ACC112 (cell line): Measurements from ENCODE around the gene MSH3.
"Not testable (repeated sequence)": the region's sequence is repeated elsewhere in the genome, so short reads cannot be mapped to it uniquely, and the experiment has no call there.

ENCODE experiments used
- H2AFZ ChIP-seq: fragments of 200-600 bp; sonication (generic); one replicate; pipeline ENCODE4 v1.6.0; 2017; ENCODE audit warnings: antibody characterized with exemption, low read length; ENCODE audit not compliant: unreplicated experiment
- H3K27ac ChIP-seq: fragments of 200-600 bp; sonication (generic); 2 replicates; pipeline ENCODE4 v1.5.1; 2014; ENCODE audit warnings: low read depth, mild to moderate bottlenecking, antibody characterized with exemption, low read length, moderate library complexity
- H3K27me3 ChIP-seq: fragments of 200-600 bp; sonication (generic); 2 replicates; pipeline ENCODE4 v1.6.1; 2014; ENCODE audit warnings: mild to moderate bottlenecking, antibody characterized with exemption, low read length, moderate library complexity, mixed read lengths; ENCODE audit not compliant: insufficient read depth
- H3K36me3 ChIP-seq: fragments of 200-600 bp; sonication (generic); 2 replicates; pipeline ENCODE4 v1.6.1; 2016; ENCODE audit warnings: mild to moderate bottlenecking, antibody characterized with exemption, low read length, moderate library complexity, mixed read lengths; ENCODE audit not compliant: insufficient read depth
- H3K4me1 ChIP-seq: fragments of 200-600 bp; sonication (generic); one replicate; pipeline ENCODE4 v1.6.1; 2016; ENCODE audit warnings: low read length, mixed read lengths; ENCODE audit not compliant: insufficient read depth, unreplicated experiment, control insufficient read depth
- H3K4me3 ChIP-seq: fragments of 200-600 bp; sonication (generic); 2 replicates; pipeline ENCODE4 v1.5.1; 2014; ENCODE audit warnings: mild to moderate bottlenecking, low read depth, low read length
- H3K79me2 ChIP-seq: fragments of 200-600 bp; sonication (generic); one replicate; pipeline ENCODE4 v1.6.0; 2016; ENCODE audit warnings: low read length; ENCODE audit not compliant: control insufficient read depth, unreplicated experiment, insufficient read depth

Gene MSH3

GRCh38 chr5:80809451-80809850 is 155.0 kb downstream of the MSH3 start:
- Histone ChIP-seq H3K36me3 (0 out of 2 replicates have a peak, but pooled peaks cover 4% of the 10 kb centered on the region), H3K79me2 (no peaks in the 10 kb centered on the region), H3K27me3 (no peaks in the 10 kb centered on the region)

GRCh38 chr5:80810425-80810824 is 156.0 kb downstream of the MSH3 start:
- Histone ChIP-seq H2AFZ (no peak overlapping the region), H3K79me2 (no peaks in the 10 kb centered on the region), H3K27me3 (no peaks in the 10 kb centered on the region), H3K4me1 (no peaks in the 10 kb centered on the region), H3K27ac (no peak overlapping the region), H3K36me3 (0 out of 2 replicates have a peak, but pooled peaks cover 4% of the 10 kb centered on the region), H3K4me3 (no peak overlapping the region)

More at GRCh38 chr5:80809451-80809850, 155.0 kb downstream of the MSH3 start:
- Histone ChIP-seq H2AFZ (no peak overlapping the region), H3K4me3 (no peak overlapping the region), H3K4me1 (no peaks in the 10 kb centered on the region), H3K27ac (no peak overlapping the region)

GRCh38 chr5:80816590-80816989 is 162.1 kb downstream of the MSH3 start:
- no peak overlapping the region for H2AFZ ChIP-seq
- no peaks in the 10 kb centered on the region for H3K27me3 ChIP-seq
- no peak overlapping the region for H3K27ac ChIP-seq
- H3K36me3 ChIP-seq, result 0 out of 2 replicates have a peak, but pooled peaks cover 4% of the 10 kb centered on the region
- no peaks in the 10 kb centered on the region for H3K79me2 ChIP-seq
- H3K4me3 ChIP-seq, result no peak overlapping the region
- no peaks in the 10 kb centered on the region for H3K4me1 ChIP-seq

GRCh38 chr5:80820685-80821084 is 166.2 kb downstream of the MSH3 start:
- H3K36me3 ChIP-seq, result no peaks in the 10 kb centered on the region

GRCh38 chr5:80822640-80823039 is 168.2 kb downstream of the MSH3 start:
- Histone ChIP-seq H3K27me3 (no peaks in the 10 kb centered on the region), H3K79me2 (no peaks in the 10 kb centered on the region), H2AFZ (no peak overlapping the region), H3K4me3 (no peak overlapping the region), H3K4me1 (no peaks in the 10 kb centered on the region), H3K36me3 (0 out of 2 replicates have a peak, but pooled peaks cover 5% of the 10 kb centered on the region), H3K27ac (no peak overlapping the region)

More at GRCh38 chr5:80820685-80821084, 166.2 kb downstream of the MSH3 start:
- H3K4me3 ChIP-seq, result no peak overlapping the region
- no peaks in the 10 kb centered on the region for H3K79me2 ChIP-seq
- H3K27me3 ChIP-seq, result no peaks in the 10 kb centered on the region
- H3K4me1 ChIP-seq, result no peaks in the 10 kb centered on the region
- no peak overlapping the region for H2AFZ ChIP-seq
- no peak overlapping the region for H3K27ac ChIP-seq

- H3K36me3 ChIP-seq, result peaks cover 11% of the 10 kb centered on the region; the same call in 1 of the 2 replicates
- not testable (repeated sequence) for H3K4me1 ChIP-seq, H3K4me3 ChIP-seq, H3K79me2 ChIP-seq, H3K27ac ChIP-seq, H2AFZ ChIP-seq, H3K27me3 ChIP-seq
Measured at GRCh38 chr5:80824159-80824558, 169.7 kb downstream of the MSH3 start.

GRCh38 chr5:80825786-80826460 is 171.5 kb downstream of the MSH3 start:
- Histone ChIP-seq H3K79me2 (no peaks in the 10 kb centered on the region), H3K36me3 (peaks cover 12% of the 10 kb centered on the region; the same call in 1 of the 2 replicates), H2AFZ (no peak overlapping the region), H3K27ac (no peak overlapping the region), H3K4me1 (no peaks in the 10 kb centered on the region), H3K27me3 (no peaks in the 10 kb centered on the region), H3K4me3 (no peak overlapping the region)

GRCh38 chr5:80834710-80835109 is 180.3 kb downstream of the MSH3 start:
- Histone ChIP-seq H3K4me3 (no peak overlapping the region), H2AFZ (no peak overlapping the region), H3K36me3 (no peaks in the 10 kb centered on the region), H3K4me1 (no peaks in the 10 kb centered on the region), H3K79me2 (no peaks in the 10 kb centered on the region), H3K27ac (no peak overlapping the region), H3K27me3 (no peaks in the 10 kb centered on the region)

GRCh38 chr5:80835128-80835527 is 180.7 kb downstream of the MSH3 start:
- Histone ChIP-seq H2AFZ (no peak overlapping the region), H3K27me3 (no peaks in the 10 kb centered on the region), H3K79me2 (no peaks in the 10 kb centered on the region), H3K4me3 (no peak overlapping the region), H3K27ac (no peak overlapping the region), H3K36me3 (no peaks in the 10 kb centered on the region), H3K4me1 (no peaks in the 10 kb centered on the region)

- Histone ChIP-seq H3K27me3 (no peaks in the 10 kb centered on the region), H2AFZ (no peak overlapping the region), H3K4me1 (no peaks in the 10 kb centered on the region), H3K27ac (no peak overlapping the region), H3K79me2 (no peaks in the 10 kb centered on the region), H3K36me3 (no peaks in the 10 kb centered on the region), H3K4me3 (no peak overlapping the region)
Measured at GRCh38 chr5:80837679-80838078, 183.2 kb downstream of the MSH3 start.

- not testable (repeated sequence) for H3K4me3 ChIP-seq, H3K27ac ChIP-seq, H3K27me3 ChIP-seq
Measured at GRCh38 chr5:80841026-80841797, 186.8 kb downstream of the MSH3 start.

More at GRCh38 chr5:80841026-80841797, 186.8 kb downstream of the MSH3 start:
- H3K36me3 ChIP-seq, H3K79me2 ChIP-seq, H3K4me1 ChIP-seq, H2AFZ ChIP-seq: not testable (repeated sequence)
